ENCODE data around the gene NDUFC2.

- TF ChIP-seq POLR2AphosphoS5 (IDR thresholded peaks at IDR 0.05) = no peak
- TF ChIP-seq POLR2A (IDR thresholded peaks at IDR 0.05) = no peak
- TF ChIP-seq CTCF (IDR thresholded peaks at IDR 0.05) = no peak
Measured at GRCh38 chr11:78038697-78039313, 40.9 kb downstream of the NDUFC2 start.

Measured in sigmoid colon (tissue), 4 donors.